PFSK-1 (cell line): ENCODE results near the gene GRIA3.

Experiments
- FOXP2 ChIP-seq: optimal IDR thresholded peaks from 2 replicates; pipeline ENCODE3; 2011; ENCODE audit warnings: borderline replicate concordance, control low read depth, inconsistent platforms; ENCODE audit not compliant: insufficient read depth; ENCODE audit errors: extremely low read length, extremely low read depth
- POLR2AphosphoS5 ChIP-seq: IDR thresholded peaks from 2 replicates; pipeline ENCODE4 v1.6.1; 2012; ENCODE audit warnings: low read depth, mild to moderate bottlenecking, control low read depth, low read length, moderate library complexity
- SIN3A ChIP-seq: IDR thresholded peaks from 2 replicates; pipeline ENCODE4 v1.6.1; 2012; ENCODE audit warnings: mild to moderate bottlenecking, low read length, moderate library complexity, borderline replicate concordance; ENCODE audit not compliant: insufficient read depth
- TAF1 ChIP-seq: IDR thresholded peaks from 2 replicates; pipeline ENCODE4 v1.6.1; 2012; ENCODE audit warnings: low read length, control low read depth, borderline replicate concordance; ENCODE audit not compliant: insufficient read depth
- TF ChIP-seq, protein P1 (sequence below), 2 experiments: IDR thresholded peaks; 2 replicates each; pipeline versions ENCODE4 v1.6.1 to v1.8.0; 2011 to 2012; ENCODE audit warnings: low read depth in 2 of 2, low read length in 2 of 2, control low read depth in 1 of 2, inconsistent platforms in 1 of 2, mild to moderate bottlenecking in 1 of 2, moderate library complexity in 1 of 2; ENCODE audit not compliant: insufficient read depth in 1 of 2

The GRIA3 gene

DNA sequence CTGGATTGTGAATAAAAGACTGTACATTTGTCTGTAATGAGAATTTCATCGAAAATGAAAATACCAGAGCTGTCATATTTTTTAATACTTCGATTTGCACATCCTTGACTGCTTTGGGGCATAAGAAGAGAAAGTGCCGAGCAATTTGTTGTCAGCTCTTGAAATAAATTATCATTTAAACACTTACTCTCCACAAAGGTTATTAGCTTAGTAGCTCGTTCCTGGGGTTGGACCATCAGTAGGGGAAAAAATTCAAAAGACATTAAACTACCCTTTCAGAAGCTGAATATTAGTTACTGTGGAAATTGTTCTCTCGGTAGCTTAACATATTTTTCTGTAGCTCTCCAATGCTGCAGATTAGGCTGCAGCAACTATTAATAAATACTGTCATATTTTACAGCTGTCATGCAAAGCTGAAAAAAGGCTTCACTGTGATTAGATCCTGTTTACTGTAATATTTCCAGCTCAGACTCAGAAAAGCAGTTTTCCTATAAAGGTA is 76.9 kb downstream of the GRIA3 start:
- TF ChIP-seq POLR2AphosphoS5 (no peak), SIN3A (no peak), TAF1 (no peak), FOXP2 (no peak)
- TF ChIP-seq, protein P1, sequence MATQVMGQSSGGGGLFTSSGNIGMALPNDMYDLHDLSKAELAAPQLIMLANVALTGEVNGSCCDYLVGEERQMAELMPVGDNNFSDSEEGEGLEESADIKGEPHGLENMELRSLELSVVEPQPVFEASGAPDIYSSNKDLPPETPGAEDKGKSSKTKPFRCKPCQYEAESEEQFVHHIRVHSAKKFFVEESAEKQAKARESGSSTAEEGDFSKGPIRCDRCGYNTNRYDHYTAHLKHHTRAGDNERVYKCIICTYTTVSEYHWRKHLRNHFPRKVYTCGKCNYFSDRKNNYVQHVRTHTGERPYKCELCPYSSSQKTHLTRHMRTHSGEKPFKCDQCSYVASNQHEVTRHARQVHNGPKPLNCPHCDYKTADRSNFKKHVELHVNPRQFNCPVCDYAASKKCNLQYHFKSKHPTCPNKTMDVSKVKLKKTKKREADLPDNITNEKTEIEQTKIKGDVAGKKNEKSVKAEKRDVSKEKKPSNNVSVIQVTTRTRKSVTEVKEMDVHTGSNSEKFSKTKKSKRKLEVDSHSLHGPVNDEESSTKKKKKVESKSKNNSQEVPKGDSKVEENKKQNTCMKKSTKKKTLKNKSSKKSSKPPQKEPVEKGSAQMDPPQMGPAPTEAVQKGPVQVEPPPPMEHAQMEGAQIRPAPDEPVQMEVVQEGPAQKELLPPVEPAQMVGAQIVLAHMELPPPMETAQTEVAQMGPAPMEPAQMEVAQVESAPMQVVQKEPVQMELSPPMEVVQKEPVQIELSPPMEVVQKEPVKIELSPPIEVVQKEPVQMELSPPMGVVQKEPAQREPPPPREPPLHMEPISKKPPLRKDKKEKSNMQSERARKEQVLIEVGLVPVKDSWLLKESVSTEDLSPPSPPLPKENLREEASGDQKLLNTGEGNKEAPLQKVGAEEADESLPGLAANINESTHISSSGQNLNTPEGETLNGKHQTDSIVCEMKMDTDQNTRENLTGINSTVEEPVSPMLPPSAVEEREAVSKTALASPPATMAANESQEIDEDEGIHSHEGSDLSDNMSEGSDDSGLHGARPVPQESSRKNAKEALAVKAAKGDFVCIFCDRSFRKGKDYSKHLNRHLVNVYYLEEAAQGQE (IDR thresholded peaks at IDR 0.05; ENCODE audit: insufficient read depth in 1 of 2, low read depth in 2 of 2, low read length in 2 of 2) = no peak

DNA sequence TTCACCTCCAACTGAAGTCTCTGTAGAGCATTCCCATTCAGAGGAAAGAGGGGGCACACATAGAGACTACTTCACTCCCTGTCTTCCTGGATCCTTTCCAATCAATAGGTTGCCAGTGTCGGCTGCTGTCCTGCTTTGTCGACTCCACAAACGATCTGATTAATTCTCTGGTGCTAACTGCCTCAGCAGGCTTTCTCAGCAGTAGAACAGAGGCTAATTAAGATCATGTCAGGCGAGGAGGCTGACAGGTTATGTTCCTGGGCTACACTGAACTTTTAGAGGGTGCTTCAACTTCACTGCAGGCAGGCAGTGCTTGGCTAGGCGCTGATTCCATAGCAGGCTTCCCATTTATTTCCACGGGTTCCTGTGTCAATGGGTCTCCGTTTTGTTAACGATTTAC is 79.2 kb downstream of the GRIA3 start:
- TF ChIP-seq, protein P1 (IDR thresholded peaks at IDR 0.05; ENCODE audit: insufficient read depth in 1 of 2, low read depth in 2 of 2, low read length in 2 of 2) = no peak
- no peak for TF ChIP-seq FOXP2
- TF ChIP-seq POLR2AphosphoS5 = no peak
- no peak for TF ChIP-seq SIN3A
- no peak for TF ChIP-seq TAF1

DNA sequence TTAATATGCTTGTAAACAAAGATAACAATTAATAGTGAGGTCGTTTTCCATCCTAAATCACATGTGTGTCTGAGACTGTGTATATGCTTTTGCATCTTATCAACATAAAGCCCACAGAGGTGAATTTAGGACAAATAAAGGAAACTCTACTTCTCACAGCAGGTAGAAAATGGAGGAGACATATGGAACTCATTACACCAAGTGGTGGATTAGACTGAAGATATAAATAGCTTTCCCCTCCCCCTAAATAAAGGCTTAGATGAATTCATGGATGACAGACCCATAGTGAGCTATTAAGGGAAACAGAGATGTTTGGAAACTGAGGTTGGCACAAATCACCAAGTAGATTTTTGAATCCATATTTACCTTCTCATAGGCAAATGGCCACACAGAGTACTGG is 79.7 kb downstream of the GRIA3 start:
- TF ChIP-seq SIN3A (no peak), POLR2AphosphoS5 (no peak), FOXP2 (no peak), TAF1 (no peak)
- TF ChIP-seq, protein P1 (IDR thresholded peaks at IDR 0.05; ENCODE audit: insufficient read depth in 1 of 2, low read depth in 2 of 2, low read length in 2 of 2) = no peak

DNA sequence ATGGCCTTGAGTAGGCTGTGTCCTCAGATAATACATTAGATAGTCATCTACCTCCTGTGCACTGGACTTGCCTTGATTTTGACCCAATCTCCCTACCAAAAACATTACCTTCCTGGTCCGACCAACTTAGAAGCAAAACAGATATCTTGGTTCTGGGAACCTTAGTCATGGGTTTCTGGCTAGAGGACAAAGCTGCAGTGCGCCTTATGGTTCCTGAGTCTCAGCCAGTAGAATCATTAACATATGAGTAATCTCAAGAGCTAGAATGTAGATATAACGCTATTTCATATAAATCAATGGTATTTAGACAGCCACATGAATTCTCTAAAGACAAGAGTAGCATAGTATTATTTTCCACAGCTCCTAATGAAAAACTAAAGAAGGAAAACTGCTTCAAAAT is 83.1 kb downstream of the GRIA3 start:
- TF ChIP-seq, protein P1 (IDR thresholded peaks at IDR 0.05; ENCODE audit: insufficient read depth in 1 of 2, low read depth in 2 of 2, low read length in 2 of 2) = no peak
- no peak for TF ChIP-seq TAF1

DNA sequence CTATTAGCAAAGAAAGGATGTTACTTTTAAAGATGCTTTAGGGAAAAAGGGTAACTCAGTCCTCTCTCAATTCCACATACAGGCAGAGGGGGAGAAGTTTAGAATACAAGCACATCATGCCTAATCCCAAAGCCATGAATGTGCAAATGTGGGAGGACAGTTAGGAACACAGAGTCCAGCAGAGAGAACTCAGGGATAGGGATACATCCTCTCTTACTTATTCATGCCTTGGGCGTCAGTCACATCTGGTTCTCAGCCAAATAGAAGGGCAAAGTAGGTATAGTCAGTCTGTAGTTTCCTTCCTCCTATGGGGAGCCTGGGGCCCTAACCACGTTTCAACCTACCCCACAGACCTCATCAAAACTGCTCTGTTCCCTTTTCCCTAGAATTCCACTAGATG is 87.8 kb downstream of the GRIA3 start:
- no peak for TF ChIP-seq FOXP2
- TF ChIP-seq, protein P1 (IDR thresholded peaks at IDR 0.05; ENCODE audit: insufficient read depth in 1 of 2, low read depth in 2 of 2, low read length in 2 of 2) = no peak
- no peak for TF ChIP-seq SIN3A
- no peak for TF ChIP-seq TAF1
- no peak for TF ChIP-seq POLR2AphosphoS5
